WI38 (cell line): ENCODE data around the gene ATP11B.

Source experiments
- H3K4me3 ChIP-seq: 2 replicates; pipeline ENCODE4 v1.5.1; 2011; ENCODE audit warnings: low read depth, mild to moderate bottlenecking, control low read depth, low read length
- TF ChIP-seq, protein P1 (sequence below): IDR thresholded peaks from 2 replicates; pipeline ENCODE4 v1.5.1; 2012; ENCODE audit warnings: low read depth, mild to moderate bottlenecking, control low read depth, low read length

Gene ATP11B

DNA sequence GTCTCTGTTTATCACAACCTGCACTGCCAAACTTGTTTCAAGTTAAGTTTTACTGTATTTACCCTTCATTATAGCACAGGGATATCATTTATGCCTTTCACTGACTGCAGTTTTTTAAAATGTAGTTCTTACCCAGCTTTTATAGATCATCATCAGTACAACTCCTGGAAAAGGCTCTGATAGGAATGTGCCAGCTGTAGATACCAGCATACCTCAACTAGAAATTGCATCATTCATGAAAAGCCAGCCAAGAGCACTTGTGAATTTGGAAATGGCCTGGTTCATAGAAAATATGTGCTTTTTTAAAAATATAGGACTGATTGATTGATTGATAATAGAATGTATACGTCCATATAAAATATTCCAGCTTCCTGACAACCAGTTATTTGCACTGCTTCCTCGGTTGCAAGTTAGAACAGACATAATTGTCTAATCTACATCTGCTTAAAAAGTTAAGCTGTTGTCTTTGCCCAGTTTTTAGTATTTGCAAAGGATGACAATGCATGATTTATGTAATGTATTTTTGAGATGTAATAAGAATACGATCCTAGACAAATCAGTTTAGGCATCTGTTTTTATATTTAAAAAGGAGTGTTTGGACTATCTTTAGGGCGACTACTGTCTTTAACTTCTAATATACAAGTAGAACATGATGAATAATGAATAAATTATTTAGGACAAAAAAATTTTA lies 128.5 kb downstream of the ATP11B start:
- H3K4me3 ChIP-seq = no peak overlapping the region
- TF ChIP-seq, protein P1, sequence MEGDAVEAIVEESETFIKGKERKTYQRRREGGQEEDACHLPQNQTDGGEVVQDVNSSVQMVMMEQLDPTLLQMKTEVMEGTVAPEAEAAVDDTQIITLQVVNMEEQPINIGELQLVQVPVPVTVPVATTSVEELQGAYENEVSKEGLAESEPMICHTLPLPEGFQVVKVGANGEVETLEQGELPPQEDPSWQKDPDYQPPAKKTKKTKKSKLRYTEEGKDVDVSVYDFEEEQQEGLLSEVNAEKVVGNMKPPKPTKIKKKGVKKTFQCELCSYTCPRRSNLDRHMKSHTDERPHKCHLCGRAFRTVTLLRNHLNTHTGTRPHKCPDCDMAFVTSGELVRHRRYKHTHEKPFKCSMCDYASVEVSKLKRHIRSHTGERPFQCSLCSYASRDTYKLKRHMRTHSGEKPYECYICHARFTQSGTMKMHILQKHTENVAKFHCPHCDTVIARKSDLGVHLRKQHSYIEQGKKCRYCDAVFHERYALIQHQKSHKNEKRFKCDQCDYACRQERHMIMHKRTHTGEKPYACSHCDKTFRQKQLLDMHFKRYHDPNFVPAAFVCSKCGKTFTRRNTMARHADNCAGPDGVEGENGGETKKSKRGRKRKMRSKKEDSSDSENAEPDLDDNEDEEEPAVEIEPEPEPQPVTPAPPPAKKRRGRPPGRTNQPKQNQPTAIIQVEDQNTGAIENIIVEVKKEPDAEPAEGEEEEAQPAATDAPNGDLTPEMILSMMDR = no peak

DNA sequence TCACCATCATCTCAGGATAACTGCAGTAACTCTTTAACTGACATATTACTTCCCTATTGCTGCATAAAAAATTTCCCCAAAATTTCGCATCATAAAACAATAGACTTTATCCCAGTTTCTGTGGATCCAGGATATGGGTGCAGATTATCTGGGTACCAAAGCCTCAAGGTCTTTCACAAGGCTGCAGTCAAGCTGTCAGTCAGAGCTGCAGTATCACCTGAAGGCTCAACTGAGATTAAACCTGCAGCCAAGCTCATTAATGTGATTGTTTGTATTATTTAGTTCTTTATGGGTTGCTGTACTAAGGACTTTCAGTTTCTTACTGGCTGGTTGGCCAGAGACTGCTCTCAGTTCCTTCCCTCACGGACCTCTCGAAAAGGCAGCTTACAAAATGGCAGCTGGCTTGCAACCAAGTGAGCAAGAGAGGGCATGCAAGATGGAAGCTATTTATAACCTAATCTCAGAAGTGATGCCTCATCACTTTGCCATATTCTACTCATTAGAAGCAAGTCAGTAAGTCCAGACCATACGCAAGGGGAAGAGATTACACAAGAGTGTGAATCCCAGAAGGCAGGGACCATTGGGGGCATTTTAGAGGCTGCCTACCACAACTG lies 132.1 kb downstream of the ATP11B start:
- TF ChIP-seq, protein P1 = no peak
- no peak overlapping the region for H3K4me3 ChIP-seq

DNA sequence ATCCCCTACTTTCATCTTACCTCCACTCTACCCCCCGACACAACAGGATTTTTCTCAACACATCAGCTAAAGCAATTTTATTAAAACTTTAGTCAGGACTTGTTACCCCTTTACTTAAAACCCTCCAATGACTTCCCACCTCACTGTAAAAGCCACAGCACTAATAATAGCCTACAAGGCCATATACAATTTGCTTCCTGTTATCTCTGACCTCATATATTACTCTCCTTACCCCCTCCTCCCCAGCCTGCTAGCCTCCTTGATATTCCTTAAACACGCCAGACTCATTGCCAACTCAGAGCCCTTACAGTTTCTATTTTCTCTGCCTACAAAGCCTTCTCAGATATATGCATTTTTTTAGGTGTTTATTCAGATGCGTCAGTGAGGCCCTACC lies 132.6 kb downstream of the ATP11B start:
- TF ChIP-seq, protein P1 = no peak
- H3K4me3 ChIP-seq = no peak overlapping the region

DNA sequence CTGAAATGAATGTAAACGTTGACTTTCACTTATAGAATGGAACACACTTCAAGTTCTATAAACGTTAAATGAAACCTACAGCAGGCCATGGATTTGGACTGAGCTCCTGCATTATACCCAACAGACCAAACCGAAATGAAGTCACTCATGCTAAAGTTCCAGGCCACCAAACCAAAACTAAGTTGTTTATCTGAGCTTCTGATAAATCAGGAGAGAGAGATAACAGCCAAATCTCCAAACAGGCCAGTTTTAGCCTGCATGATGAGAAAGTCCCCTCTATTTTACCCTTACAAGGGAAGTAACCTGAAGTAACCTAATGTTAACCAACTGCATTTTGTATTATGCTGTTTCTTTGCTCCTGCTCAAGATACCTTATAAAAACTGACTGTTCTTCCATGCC lies 142.5 kb downstream of the ATP11B start:
- TF ChIP-seq, protein P1 = no peak

DNA sequence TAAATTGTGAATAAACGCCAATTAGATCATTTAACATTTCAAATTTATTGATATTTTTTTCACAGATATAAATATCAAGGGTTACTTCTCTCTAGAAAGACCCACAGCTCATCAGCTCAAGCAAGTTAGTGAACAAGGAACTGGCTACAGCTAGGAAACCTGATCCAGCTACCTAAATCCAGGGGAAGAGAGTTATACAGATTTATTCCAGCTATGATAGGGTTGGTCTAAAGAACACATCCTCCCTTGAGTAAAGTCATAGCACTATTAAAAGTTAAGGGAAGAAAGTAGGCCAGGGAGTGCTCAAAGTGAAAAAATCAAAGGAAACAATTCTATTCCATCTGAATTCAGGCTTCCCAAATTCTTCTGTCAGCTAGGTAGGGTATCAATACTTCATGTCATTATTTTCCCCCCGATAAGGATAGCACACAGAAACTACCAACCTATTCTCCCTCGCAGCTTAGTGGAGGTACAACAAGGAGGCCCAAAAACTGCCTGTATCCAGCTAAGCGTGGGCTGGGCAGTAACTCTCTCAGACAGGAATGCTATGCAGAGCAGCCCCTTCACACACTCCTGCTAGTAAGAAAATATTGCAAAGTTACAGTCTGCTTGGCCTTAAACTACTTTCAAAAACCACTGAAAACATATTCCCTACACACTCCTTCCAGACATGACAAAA lies 143.1 kb downstream of the ATP11B start:
- H3K4me3 ChIP-seq = no peak overlapping the region
- TF ChIP-seq, protein P1 = no peak

More for the DNA sequence above, 142.5 kb downstream of the ATP11B start:
- H3K4me3 ChIP-seq = no peak overlapping the region

DNA sequence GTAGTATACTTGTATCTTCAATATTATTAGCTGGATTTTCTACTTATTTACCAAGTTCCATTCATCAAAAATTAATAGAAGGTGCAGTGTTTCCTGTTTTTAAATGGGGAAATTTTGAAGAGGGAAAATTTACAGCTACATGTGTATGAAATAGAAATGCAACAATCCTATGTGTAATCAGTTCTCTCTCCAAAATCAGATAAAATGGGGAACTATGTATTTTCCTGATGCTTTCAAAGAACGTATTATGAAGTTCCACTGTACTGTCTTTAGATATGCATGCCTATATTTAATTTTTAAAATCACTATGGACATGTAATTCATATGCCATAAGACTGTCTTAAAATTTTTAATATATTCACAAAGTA lies 143.6 kb downstream of the ATP11B start:
- no peak overlapping the region for H3K4me3 ChIP-seq
- TF ChIP-seq, protein P1 = no peak

DNA sequence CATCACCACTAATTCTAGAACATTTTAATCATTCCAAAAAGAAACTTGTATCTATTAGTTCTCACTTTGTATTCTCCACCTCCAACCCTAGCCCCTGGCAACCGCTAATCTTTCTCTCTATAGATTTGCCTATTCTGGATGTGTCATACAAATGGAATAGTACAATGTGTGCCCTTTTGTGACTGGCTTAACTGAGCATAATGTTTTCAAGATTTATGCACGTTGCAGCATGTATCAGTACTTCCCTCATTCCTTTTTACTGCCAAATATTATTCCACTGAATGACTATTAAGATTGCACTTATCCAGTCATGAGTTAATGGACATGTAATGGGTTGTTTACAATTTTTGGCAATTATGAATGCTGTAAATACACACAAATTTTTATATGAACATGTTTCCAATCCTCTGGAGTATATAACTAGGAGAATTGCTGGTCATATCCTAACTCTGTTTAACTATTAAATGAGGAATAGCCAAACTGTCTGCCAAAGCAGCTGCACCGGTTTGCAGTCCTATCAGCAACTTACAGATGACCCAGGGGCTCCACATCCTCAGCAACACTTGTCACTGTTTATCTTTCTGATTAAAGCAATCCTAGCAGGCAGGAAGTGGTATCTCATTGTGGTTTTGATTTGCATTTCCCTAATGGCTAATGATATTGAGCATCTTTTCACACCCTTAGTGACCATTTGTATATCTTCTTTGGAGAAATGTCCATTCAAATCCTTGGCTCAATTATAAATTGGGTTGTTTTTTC lies 144.2 kb downstream of the ATP11B start:
- TF ChIP-seq, protein P1 = no peak

More for the DNA sequence above, 144.2 kb downstream of the ATP11B start:
- no peak overlapping the region for H3K4me3 ChIP-seq
